ENCODE data around the gene HS3ST2. TPM values are rescaled to one million over a fixed set of nuclear protein-coding genes. Genes with fewer than 3 reads are reported as not detected.

Gene HS3ST2
- total and polyA plus RNA-seq, 2 donors (not counting 3 experiments of a cell fraction or from before 2014, with no cell fraction given) = not detected

- no TSS peak for BruUV-seq (replicated peaks)
- H3K36me3 ChIP-seq (ENCODE audit: control insufficient read depth in 2 of 2, extremely low read depth in 1 of 2, insufficient read depth in 2 of 2, low read length in 2 of 2) = no peaks in the 10 kb centered on the region
- DNase-seq (ENCODE audit: low read depth, low spot score) (no peak), FAIRE-seq (no peak)
- H4K20me1 ChIP-seq (replicated peaks; ENCODE audit: control insufficient read depth, extremely low read depth, insufficient read depth, low read length) = no peaks in the 10 kb centered on the region
- H3K79me2 ChIP-seq (ENCODE audit: control insufficient read depth, insufficient read depth, low read length) = no peaks in the 10 kb centered on the region
- POLR2A ChIA-PET = no interaction called here
- no peak overlapping the region for H2AFZ ChIP-seq (ENCODE audit: low read depth, low read length)
- intact Hi-C loops (cut with micrococcal nuclease) = no loop called here
- TF ChIP-seq, protein P1, sequence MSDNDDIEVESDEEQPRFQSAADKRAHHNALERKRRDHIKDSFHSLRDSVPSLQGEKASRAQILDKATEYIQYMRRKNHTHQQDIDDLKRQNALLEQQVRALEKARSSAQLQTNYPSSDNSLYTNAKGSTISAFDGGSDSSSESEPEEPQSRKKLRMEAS (IDR thresholded peaks at IDR 0.05; ENCODE audit: insufficient read depth, insufficient read length) = no peak
- no peak for TF ChIP-seq POLR2A (IDR thresholded peaks at IDR 0.05; ENCODE audit: low read depth, low read length)
- TF ChIP-seq GATA2 (IDR thresholded peaks at IDR 0.05; ENCODE audit: insufficient read depth, insufficient read length, low read depth, low read length) = no peak
- TF ChIP-seq FOS (IDR thresholded peaks at IDR 0.05; ENCODE audit: borderline replicate concordance, insufficient read depth, low read length) = no peak
- TF ChIP-seq MYC (IDR thresholded peaks at IDR 0.05; ENCODE audit: low read depth, low read length) = no peak
- no peak for TF ChIP-seq EZH2 (IDR thresholded peaks at IDR 0.05; ENCODE audit: borderline replicate concordance, low read depth, low read length, severe bottlenecking)
- TF ChIP-seq POLR2AphosphoS5 (IDR thresholded peaks at IDR 0.05; ENCODE audit: insufficient read depth, low read depth, low read length) = no peak
- TF ChIP-seq JUN (IDR thresholded peaks at IDR 0.05; ENCODE audit: borderline replicate concordance, insufficient read depth, insufficient read length, low read depth) = no peak
- TF ChIP-seq, protein P2, sequence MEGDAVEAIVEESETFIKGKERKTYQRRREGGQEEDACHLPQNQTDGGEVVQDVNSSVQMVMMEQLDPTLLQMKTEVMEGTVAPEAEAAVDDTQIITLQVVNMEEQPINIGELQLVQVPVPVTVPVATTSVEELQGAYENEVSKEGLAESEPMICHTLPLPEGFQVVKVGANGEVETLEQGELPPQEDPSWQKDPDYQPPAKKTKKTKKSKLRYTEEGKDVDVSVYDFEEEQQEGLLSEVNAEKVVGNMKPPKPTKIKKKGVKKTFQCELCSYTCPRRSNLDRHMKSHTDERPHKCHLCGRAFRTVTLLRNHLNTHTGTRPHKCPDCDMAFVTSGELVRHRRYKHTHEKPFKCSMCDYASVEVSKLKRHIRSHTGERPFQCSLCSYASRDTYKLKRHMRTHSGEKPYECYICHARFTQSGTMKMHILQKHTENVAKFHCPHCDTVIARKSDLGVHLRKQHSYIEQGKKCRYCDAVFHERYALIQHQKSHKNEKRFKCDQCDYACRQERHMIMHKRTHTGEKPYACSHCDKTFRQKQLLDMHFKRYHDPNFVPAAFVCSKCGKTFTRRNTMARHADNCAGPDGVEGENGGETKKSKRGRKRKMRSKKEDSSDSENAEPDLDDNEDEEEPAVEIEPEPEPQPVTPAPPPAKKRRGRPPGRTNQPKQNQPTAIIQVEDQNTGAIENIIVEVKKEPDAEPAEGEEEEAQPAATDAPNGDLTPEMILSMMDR (IDR thresholded peaks at IDR 0.05; ENCODE audit: extremely low read depth in 1 of 2, insufficient read depth in 1 of 2, low read depth in 1 of 2, low read length in 2 of 2) = no peak
- H3K9ac ChIP-seq (replicated peaks; ENCODE audit: extremely low read depth, insufficient read depth, low read length) = no peak overlapping the region
- no peaks in the 10 kb centered on the region for H3K4me1 ChIP-seq (ENCODE audit: control insufficient read depth, extremely low read depth, insufficient read depth, low read length)
- H3K4me3 ChIP-seq (replicated peaks in 1 of 3; ENCODE audit: insufficient read depth in 1 of 3, low read depth in 1 of 3, low read length in 3 of 3) = no peak overlapping the region
- dilution Hi-C loops (cut with MboI; ENCODE audit: extremely low pct_ligation_motif_present, low sequenced_read_pairs) = no loop called here
- no peaks in the 10 kb centered on the region for H3K27me3 ChIP-seq (ENCODE audit: control insufficient read depth in 2 of 2, insufficient read depth in 2 of 2, low read length in 2 of 2)
- no peaks in the 10 kb centered on the region for H3K9me3 ChIP-seq (replicated peaks; ENCODE audit: control insufficient read depth, insufficient read depth, low read length)
- H3K4me2 ChIP-seq (ENCODE audit: insufficient read depth, low read length) = no peak overlapping the region
- CTCF ChIA-PET = no interaction called here
- H3K27ac ChIP-seq (ENCODE audit: insufficient read depth, low read depth, low read length) = no peak overlapping the region
- no peaks in the 10 kb centered on the region for H3K9me1 ChIP-seq (replicated peaks; ENCODE audit: control insufficient read depth, extremely low read depth, insufficient read depth, low read length)
Measured at GRCh38 chr16:22857296-22858025, 43.5 kb downstream of the HS3ST2 start.

All from endothelial cell of umbilical vein (primary cell).